HG03139 (cell line): ENCODE measurements around the gene JAKMIP1.
"Not testable (repeated sequence)": the region's sequence is repeated elsewhere in the genome, so short reads cannot be mapped to it uniquely, and the experiment has no call there.

ENCODE experiments used
- ATAC-seq: cut with Tn5 transposase; IDR thresholded peaks from one replicate; pipeline ENCODE4 v1.9.1; 2021; ENCODE audit not compliant: unreplicated experiment

The JAKMIP1 gene

GRCh38 chr4:5996641-5997040, 203.7 kb downstream of the JAKMIP1 start:
- ATAC-seq, result no peak

- ATAC-seq, result no peak
Observed at GRCh38 chr4:5995901-5996623, 204.3 kb downstream of the JAKMIP1 start.

GRCh38 chr4:5993876-5994811, 206.2 kb downstream of the JAKMIP1 start:
- ATAC-seq, result no peak

- not testable (repeated sequence) for ATAC-seq
Observed at GRCh38 chr4:5993346-5993745, 207.0 kb downstream of the JAKMIP1 start.

GRCh38 chr4:5992828-5993321, 207.5 kb downstream of the JAKMIP1 start:
- ATAC-seq, result no peak

GRCh38 chr4:5992171-5992827, 208.1 kb downstream of the JAKMIP1 start:
- ATAC-seq, result no peak

GRCh38 chr4:5991405-5991804, 208.9 kb downstream of the JAKMIP1 start:
- no peak for ATAC-seq

GRCh38 chr4:5990446-5991160, 209.7 kb downstream of the JAKMIP1 start:
- no peak for ATAC-seq

GRCh38 chr4:5989236-5990225, 210.8 kb downstream of the JAKMIP1 start:
- ATAC-seq, result no peak

- ATAC-seq, result no peak
Observed at GRCh38 chr4:5988086-5988845, 212.1 kb downstream of the JAKMIP1 start.

GRCh38 chr4:5984843-5985242, 215.5 kb downstream of the JAKMIP1 start:
- ATAC-seq, result no peak

GRCh38 chr4:5982156-5982973, 218.0 kb downstream of the JAKMIP1 start:
- no peak for ATAC-seq

GRCh38 chr4:5980436-5981155, 219.8 kb downstream of the JAKMIP1 start:
- no peak for ATAC-seq

- no peak for ATAC-seq
Observed at GRCh38 chr4:5979981-5980380, 220.4 kb downstream of the JAKMIP1 start.

GRCh38 chr4:5976921-5977320, 223.4 kb downstream of the JAKMIP1 start:
- no peak for ATAC-seq

- ATAC-seq, result no peak
Observed at GRCh38 chr4:5976431-5976830, 223.9 kb downstream of the JAKMIP1 start.
